Coronary artery (tissue), 2 donors: ENCODE results near the gene CLDN3.
A peak's percentile ranks its signal among the peaks of the same experiment; 100 is the strongest.

ENCODE experiments used
- DNase-seq: peaks from one replicate; pipeline ENCODE4 v3.0.0-alpha.2; 2017; ENCODE audit warnings: low spot score
- H3K27ac ChIP-seq, 2 donors: fragments of 200-600 bp; sonication (generic); one replicate each; pipeline ENCODE4 v1.5.1; 2016 to 2019
- H3K4me3 ChIP-seq: fragments of 200-600 bp; sonication (generic); 2 replicates; pipeline ENCODE4 v1.5.1; 2016; ENCODE audit warnings: mild to moderate bottlenecking, moderate library complexity
- CTCF ChIP-seq: fragments of 200-600 bp; sonication (generic); IDR thresholded peaks from one replicate; pipeline ENCODE4 v1.5.1; 2019; ENCODE audit warnings: antibody characterized with exemption

Gene CLDN3

GRCh38 chr7:73770002-73770859, at the start of gene CLDN3:
Gene CLDN3, minus strand, starts transcription at chr7:73770270. Its CDS starts 221 bp downstream, at chr7:73770049.
- Histone ChIP-seq H3K27ac (no peak within 1 kb of the TSS), H3K4me3 (peak within 1 kb of the TSS; percentile 58)
- no peak for TF ChIP-seq CTCF
- DNase-seq = no peak

- no peak for TF ChIP-seq CTCF
- H3K4me3 ChIP-seq = no peak overlapping the region
- DNase-seq = no peak
- H3K27ac ChIP-seq = no peak overlapping the region
Observed at GRCh38 chr7:73817121-73817520, 47.1 kb upstream of the CLDN3 start.

- no peak overlapping the region for H3K4me3 ChIP-seq
- no peak overlapping the region for H3K27ac ChIP-seq
- DNase-seq = no peak
- no peak for TF ChIP-seq CTCF
Observed at GRCh38 chr7:73815436-73815835, 45.4 kb upstream of the CLDN3 start.

DNA sequence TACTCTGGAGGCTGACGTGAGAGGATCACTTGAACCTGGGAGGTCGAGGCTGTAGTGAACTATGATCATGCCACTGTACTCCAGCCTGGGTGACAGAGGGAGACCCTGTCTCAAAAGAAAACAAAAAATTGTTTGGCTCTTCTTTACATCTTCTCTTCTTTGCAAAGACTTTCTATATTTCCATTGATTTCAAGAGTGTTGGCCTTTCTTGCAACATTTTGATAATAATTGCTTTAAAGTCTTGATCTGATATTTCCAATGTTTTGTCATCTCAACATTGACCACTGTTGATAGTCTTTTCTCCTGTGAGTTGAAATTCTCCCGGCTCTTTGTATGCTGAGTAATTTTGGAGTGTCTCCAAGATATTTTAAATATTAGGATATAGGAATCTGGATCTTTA, 42.9 kb upstream of the CLDN3 start:
- no peak for TF ChIP-seq CTCF
- no peak overlapping the region for H3K27ac ChIP-seq
- DNase-seq = no peak
- H3K4me3 ChIP-seq = no peak overlapping the region

DNA sequence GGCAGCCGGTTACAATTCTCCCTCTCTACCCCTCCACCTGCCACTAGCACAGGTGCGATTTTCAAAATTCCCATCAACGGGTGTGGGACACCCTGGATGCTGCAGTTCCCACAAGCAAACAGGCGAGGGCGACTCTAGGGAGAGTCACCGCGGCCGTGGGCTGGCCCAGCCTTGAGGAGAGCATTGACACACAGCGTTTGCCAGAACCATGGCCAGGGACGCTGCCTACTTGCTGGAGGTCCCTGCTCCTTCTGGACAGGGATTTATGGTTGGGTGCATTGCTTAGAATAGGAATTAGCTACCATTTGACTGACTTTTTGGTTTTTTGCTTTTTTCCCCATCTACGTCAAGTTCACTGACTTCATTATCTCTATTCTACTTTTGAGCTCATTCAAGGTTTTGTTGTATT, 41.7 kb upstream of the CLDN3 start:
- TF ChIP-seq CTCF = peak; percentile 58
- DNase-seq = no peak
- no peak overlapping the region for H3K4me3 ChIP-seq
- no peak overlapping the region for H3K27ac ChIP-seq

GRCh38 chr7:73810998-73811360, 40.9 kb upstream of the CLDN3 start:
- no peak for TF ChIP-seq CTCF
- DNase-seq = no peak
- Histone ChIP-seq H3K4me3 (no peak overlapping the region), H3K27ac (no peak overlapping the region)

DNA sequence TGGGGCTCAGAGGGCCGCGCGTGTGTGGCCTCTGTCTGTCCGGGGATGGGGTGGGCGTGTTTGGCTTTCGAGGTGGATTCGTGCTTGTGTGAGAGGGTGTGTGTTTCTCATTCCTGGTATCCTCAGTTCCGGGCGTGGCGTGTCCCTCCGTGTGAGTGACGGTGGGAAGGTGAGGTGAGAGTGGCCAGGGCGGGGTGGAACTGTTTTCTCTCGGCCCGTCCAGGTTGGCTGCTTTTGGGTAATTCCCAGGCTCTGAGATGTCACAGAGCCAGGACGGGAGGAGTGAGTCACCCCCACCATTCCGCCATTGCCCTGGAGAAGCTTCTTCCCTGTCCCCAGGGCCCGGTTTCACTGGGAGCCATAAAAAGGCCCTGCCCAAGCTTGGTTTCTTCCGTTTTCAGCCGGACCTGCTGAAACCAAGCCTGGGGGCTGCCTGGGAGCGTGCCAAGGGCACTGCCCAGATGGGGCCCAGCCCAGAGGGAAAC, 39.4 kb upstream of the CLDN3 start:
- TF ChIP-seq CTCF = no peak
- DNase-seq = peak; percentile 66
- Histone ChIP-seq H3K27ac (no peak overlapping the region), H3K4me3 (no peak overlapping the region)
